ENCODE measurements around the gene GALM. TPM values are rescaled to one million over a fixed set of nuclear protein-coding genes. Genes with fewer than 3 reads are reported as not detected.
"Not testable (repeated sequence)": the region's sequence is repeated elsewhere in the genome, so short reads cannot be mapped to it uniquely, and the experiment has no call there.

GALM gene
- polyA plus RNA-seq, 1 donor (not counting 4 experiments of a cell fraction or from before 2014, with no cell fraction given), result 1.2 TPM

GRCh38 chr2:38712871-38713270, 47.0 kb downstream of the GALM start:
- dilution Hi-C loops (cut with MboI; ENCODE audit: extremely low pct_ligation_motif_present, low sequenced_read_pairs), result loop anchor here (25.0 kb wide), 1 partner anchor 101 kb away; the partner anchor contains the start of gene HNRNPLL
- H3K4me1 ChIP-seq (ENCODE audit: control insufficient read depth, extremely low read depth, insufficient read depth, low read length), result no peaks in the 10 kb centered on the region

GRCh38 chr2:38713338-38713737, 47.4 kb downstream of the GALM start:
- Histone ChIP-seq H3K79me2 (ENCODE audit: control insufficient read depth, insufficient read depth, low read length) (no peaks in the 10 kb centered on the region), H3K9me1 (ENCODE audit: control insufficient read depth, extremely low read depth, insufficient read depth, low read length) (no peaks in the 10 kb centered on the region), H3K4me3 (ENCODE audit: control insufficient read depth in 2 of 3, extremely low read depth in 1 of 3, insufficient read depth in 2 of 3, low read depth in 1 of 3, low read length in 3 of 3) (no peak overlapping the region), H3K27me3 (ENCODE audit: control insufficient read depth, extremely low read depth, insufficient read depth, low read length) (no peaks in the 10 kb centered on the region), H3K4me1 (ENCODE audit: control insufficient read depth, extremely low read depth, insufficient read depth, low read length) (no peaks in the 10 kb centered on the region), H3K9ac (ENCODE audit: control insufficient read depth, extremely low read depth, insufficient read depth, low read length) (no peak overlapping the region), H3K4me2 (ENCODE audit: control insufficient read depth, extremely low read depth, insufficient read depth, low read depth, low read length) (no peak overlapping the region), H3K9me3 (ENCODE audit: control insufficient read depth, low read depth, low read length) (no peaks in the 10 kb centered on the region), H2AFZ (ENCODE audit: control insufficient read depth, low read length) (no peak overlapping the region), H3K36me3 (ENCODE audit: control insufficient read depth in 2 of 2, extremely low read depth in 1 of 2, insufficient read depth in 2 of 2, low read length in 2 of 2) (no peaks in the 10 kb centered on the region), H4K20me1 (ENCODE audit: control insufficient read depth, extremely low read depth, insufficient read depth, low read length) (no peaks in the 10 kb centered on the region), H3K27ac (ENCODE audit: control insufficient read depth, insufficient read depth, low read length) (no peak overlapping the region)
- FAIRE-seq, result no peak
- DNase-seq (ENCODE audit: low read depth, low spot score), result no peak
- TF ChIP-seq CTCF (optimal IDR thresholded peaks at IDR 0.05 in 1 of 3, IDR thresholded peaks at IDR 0.05 in 1 of 3, conservative IDR thresholded peaks at IDR 0.05 in 1 of 3; ENCODE audit: extremely low read depth in 1 of 3, insufficient read depth in 2 of 3, low read length in 3 of 3), result no peak
- TF ChIP-seq EZH2 (IDR thresholded peaks at IDR 0.05; ENCODE audit: low read length), result no peak
- dilution Hi-C loops (cut with MboI; ENCODE audit: extremely low pct_ligation_motif_present, low sequenced_read_pairs), result loop anchor here (25.0 kb wide), 1 partner anchor 101 kb away; the partner anchor contains the start of gene HNRNPLL

More at GRCh38 chr2:38712871-38713270, 47.0 kb downstream of the GALM start:
- Histone ChIP-seq H2AFZ (ENCODE audit: control insufficient read depth, low read length) (no peak overlapping the region), H3K27ac (ENCODE audit: control insufficient read depth, insufficient read depth, low read length) (no peak overlapping the region), H4K20me1 (ENCODE audit: control insufficient read depth, extremely low read depth, insufficient read depth, low read length) (no peaks in the 10 kb centered on the region), H3K4me2 (ENCODE audit: control insufficient read depth, extremely low read depth, insufficient read depth, low read depth, low read length) (no peak overlapping the region), H3K9me1 (ENCODE audit: control insufficient read depth, extremely low read depth, insufficient read depth, low read length) (no peaks in the 10 kb centered on the region), H3K9me3 (ENCODE audit: control insufficient read depth, low read depth, low read length) (no peaks in the 10 kb centered on the region), H3K4me3 (ENCODE audit: control insufficient read depth in 2 of 3, extremely low read depth in 1 of 3, insufficient read depth in 2 of 3, low read depth in 1 of 3, low read length in 3 of 3) (no peak overlapping the region), H3K27me3 (ENCODE audit: control insufficient read depth, extremely low read depth, insufficient read depth, low read length) (no peaks in the 10 kb centered on the region), H3K79me2 (ENCODE audit: control insufficient read depth, insufficient read depth, low read length) (no peaks in the 10 kb centered on the region), H3K9ac (ENCODE audit: control insufficient read depth, extremely low read depth, insufficient read depth, low read length) (no peak overlapping the region), H3K36me3 (ENCODE audit: control insufficient read depth in 2 of 2, extremely low read depth in 1 of 2, insufficient read depth in 2 of 2, low read length in 2 of 2) (no peaks in the 10 kb centered on the region)
- TF ChIP-seq EZH2 (IDR thresholded peaks at IDR 0.05; ENCODE audit: low read length), result no peak
- no peak for TF ChIP-seq CTCF (optimal IDR thresholded peaks at IDR 0.05 in 1 of 3, IDR thresholded peaks at IDR 0.05 in 1 of 3, conservative IDR thresholded peaks at IDR 0.05 in 1 of 3; ENCODE audit: extremely low read depth in 1 of 3, insufficient read depth in 2 of 3, low read length in 3 of 3)
- FAIRE-seq, result no peak
- no peak for DNase-seq (ENCODE audit: low read depth, low spot score)

- not testable (repeated sequence) for H4K20me1 ChIP-seq (ENCODE audit: control insufficient read depth, extremely low read depth, insufficient read depth, low read length); H3K9me3 ChIP-seq (ENCODE audit: control insufficient read depth, low read depth, low read length); H3K4me2 ChIP-seq (ENCODE audit: control insufficient read depth, extremely low read depth, insufficient read depth, low read depth, low read length); H3K79me2 ChIP-seq (ENCODE audit: control insufficient read depth, insufficient read depth, low read length); H3K4me1 ChIP-seq (ENCODE audit: control insufficient read depth, extremely low read depth, insufficient read depth, low read length); H2AFZ ChIP-seq (ENCODE audit: control insufficient read depth, low read length); H3K36me3 ChIP-seq (ENCODE audit: control insufficient read depth in 2 of 2, extremely low read depth in 1 of 2, insufficient read depth in 2 of 2, low read length in 2 of 2); DNase-seq (ENCODE audit: low read depth, low spot score); H3K27me3 ChIP-seq (ENCODE audit: control insufficient read depth, extremely low read depth, insufficient read depth, low read length); H3K9ac ChIP-seq (ENCODE audit: control insufficient read depth, extremely low read depth, insufficient read depth, low read length); H3K4me3 ChIP-seq (ENCODE audit: control insufficient read depth in 2 of 3, extremely low read depth in 1 of 3, insufficient read depth in 2 of 3, low read depth in 1 of 3, low read length in 3 of 3); FAIRE-seq; H3K9me1 ChIP-seq (ENCODE audit: control insufficient read depth, extremely low read depth, insufficient read depth, low read length); H3K27ac ChIP-seq (ENCODE audit: control insufficient read depth, insufficient read depth, low read length)
- dilution Hi-C loops (cut with MboI; ENCODE audit: extremely low pct_ligation_motif_present, low sequenced_read_pairs), result loop anchor here (25.0 kb wide), 1 partner anchor 103 kb away; the partner anchor contains the start of gene HNRNPLL
Observed at GRCh38 chr2:38714941-38715340, 49.0 kb downstream of the GALM start.
